Stimulated activated CD4-positive, alpha-beta T cell treated with anti-CD3 and anti-CD28 coated beads, Interleukin-12 subunit alpha, Interleukin-12 subunit beta, amount 100 ng/mL, for 4 hours (primary cell): Measurements from ENCODE around the gene HPS4.
"Not testable (repeated sequence)": the region's sequence is repeated elsewhere in the genome, so short reads cannot be mapped to it uniquely, and the experiment has no call there.

Source experiments
- DNase-seq: peaks from one replicate; pipeline ENCODE4 v3.0.0-alpha.2; 2020

The HPS4 gene

GRCh38 chr22:26439559-26439958, 44.0 kb downstream of the HPS4 start:
- no peak for DNase-seq

GRCh38 chr22:26438776-26439175, 44.8 kb downstream of the HPS4 start:
- not testable (repeated sequence) for DNase-seq

GRCh38 chr22:26437694-26438392, 45.7 kb downstream of the HPS4 start:
- no peak for DNase-seq

GRCh38 chr22:26436903-26437515, 46.6 kb downstream of the HPS4 start:
- DNase-seq = no peak

- no peak for DNase-seq
These were observed 48.1 kb downstream of the HPS4 start for GRCh38 chr22:26435327-26436093.

GRCh38 chr22:26433805-26434204, 49.8 kb downstream of the HPS4 start:
- DNase-seq = no peak

GRCh38 chr22:26432619-26433311, 50.8 kb downstream of the HPS4 start:
- no peak for DNase-seq

- DNase-seq = no peak
These were observed 52.2 kb downstream of the HPS4 start for GRCh38 chr22:26431261-26431995.

GRCh38 chr22:26430600-26430999, 53.0 kb downstream of the HPS4 start:
- DNase-seq = no peak

- DNase-seq = peak; percentile 16
These were observed 53.9 kb downstream of the HPS4 start for GRCh38 chr22:26429458-26430286.

- peak; percentile 75 for DNase-seq
These were observed 54.8 kb downstream of the HPS4 start, which contains the start of gene ASPHD2 for GRCh38 chr22:26428515-26429457. ASPHD2 (plus strand) TSS chr22:26429260; CDS start chr22:26433616, 4,356 bp downstream.

GRCh38 chr22:26426924-26427323, 56.7 kb downstream of the HPS4 start:
- no peak for DNase-seq

GRCh38 chr22:26418620-26419019, 65.0 kb downstream of the HPS4 start:
- no peak for DNase-seq

GRCh38 chr22:26417406-26417805, 66.2 kb downstream of the HPS4 start:
- DNase-seq = no peak

- no peak for DNase-seq
These were observed 66.8 kb downstream of the HPS4 start for GRCh38 chr22:26416670-26417276.

- DNase-seq = no peak
These were observed 67.3 kb downstream of the HPS4 start for GRCh38 chr22:26416256-26416655.

- DNase-seq = no peak
These were observed 69.2 kb downstream of the HPS4 start for GRCh38 chr22:26414347-26414746.

- DNase-seq = no peak
These were observed 73.2 kb downstream of the HPS4 start for GRCh38 chr22:26410386-26410785.

GRCh38 chr22:26409719-26410335, 73.8 kb downstream of the HPS4 start:
- no peak for DNase-seq
